GM23248 (cell line): ENCODE measurements around the gene CCDC78. TPM values are rescaled to one million over a fixed set of nuclear protein-coding genes. Genes with fewer than 3 reads are reported as not detected.

Experiments
- DNase-seq: peaks from one replicate; pipeline ENCODE4 v3.0.0-alpha.2; 2015
- H2AFZ ChIP-seq: fragments of 200-600 bp; sonication (generic); 2 replicates; pipeline ENCODE4 v1.6.1; 2016; ENCODE audit warnings: antibody characterized with exemption
- H3F3A ChIP-seq: fragments of 200-600 bp; sonication (generic); 2 replicates; pipeline ENCODE4 v1.6.1; 2016; ENCODE audit warnings: mild to moderate bottlenecking, antibody characterized with exemption, mixed run types; ENCODE audit not compliant: insufficient read depth
- H3K27ac ChIP-seq: fragments of 200-600 bp; sonication (generic); 2 replicates; pipeline ENCODE4 v1.5.1; 2016; ENCODE audit warnings: mild to moderate bottlenecking
- H3K27me3 ChIP-seq: fragments of 200-600 bp; sonication (generic); replicated peaks from 2 replicates; pipeline ENCODE4 v1.6.1; 2016; ENCODE audit warnings: mild to moderate bottlenecking; ENCODE audit not compliant: insufficient read depth
- H3K36me3 ChIP-seq: fragments of 200-600 bp; sonication (generic); 2 replicates; pipeline ENCODE4 v1.6.1; 2016; ENCODE audit warnings: low read depth, mild to moderate bottlenecking
- H3K4me1 ChIP-seq: fragments of 200-600 bp; sonication (generic); 2 replicates; pipeline ENCODE4 v1.6.1; 2016; ENCODE audit warnings: mild to moderate bottlenecking; ENCODE audit not compliant: insufficient read depth
- H3K4me2 ChIP-seq: fragments of 200-600 bp; sonication (generic); one replicate; pipeline ENCODE4 v1.6.1; 2016; ENCODE audit warnings: mild to moderate bottlenecking; ENCODE audit not compliant: unreplicated experiment
- H3K4me3 ChIP-seq: fragments of 200-600 bp; sonication (generic); 2 replicates; pipeline ENCODE4 v1.5.1; 2016; ENCODE audit warnings: mild to moderate bottlenecking
- H3K79me2 ChIP-seq: fragments of 200-600 bp; sonication (generic); 2 replicates; pipeline ENCODE4 v1.6.1; 2016; ENCODE audit warnings: mild to moderate bottlenecking; ENCODE audit not compliant: insufficient read depth
- H3K9ac ChIP-seq: fragments of 200-600 bp; sonication (generic); 2 replicates; pipeline ENCODE4 v1.6.1; 2016; ENCODE audit warnings: mild to moderate bottlenecking
- H3K9me2 ChIP-seq: fragments of 200-600 bp; sonication (generic); 2 replicates; pipeline ENCODE4 v1.6.1; 2016; ENCODE audit warnings: mixed run types, mild to moderate bottlenecking, moderate library complexity; ENCODE audit not compliant: insufficient read depth
- H3K9me3 ChIP-seq: fragments of 200-600 bp; sonication (generic); one replicate; pipeline ENCODE4 v1.6.1; 2017; ENCODE audit warnings: low read depth
- H4K20me1 ChIP-seq: fragments of 200-600 bp; sonication (generic); 2 replicates; pipeline ENCODE4 v1.6.0; 2016; ENCODE audit not compliant: insufficient read depth
- EZH2 ChIP-seq: fragments of 200-600 bp; sonication (generic); IDR thresholded peaks from 2 replicates; pipeline ENCODE4 v1.6.1; 2018; ENCODE audit warnings: antibody characterized with exemption, mild to moderate bottlenecking; ENCODE audit not compliant: insufficient read depth, poor library complexity, severe bottlenecking
- EZH2phosphoT487 ChIP-seq: fragments of 200-600 bp; sonication (generic); IDR thresholded peaks from 2 replicates; pipeline ENCODE4 v1.6.1; 2018; ENCODE audit warnings: antibody characterized with exemption, moderate library complexity, mild to moderate bottlenecking, low read depth; ENCODE audit not compliant: insufficient read depth
- WGBS, 2 experiments: methylation state at CpG; one replicate each; pipeline ENCODE4 v1.1.6; 2015 to 2017; ENCODE audit warnings: low lambda C conversion rate in 2 of 2, low coverage in 1 of 2; ENCODE audit errors: missing lambda C conversion rate in 2 of 2; 5-methylcytosine and 5-hydroxymethylcytosine counted together
- in situ Hi-C: fragments of 300-500 bp; cut with MboI; formaldehyde crosslinking; loops from 2 replicates; pipeline ENCODE4 v1.15.0; 2020
- polyA plus RNA-seq: library from polyadenylated mRNA; unstranded; fragments of >200 nt; fragmentation: Nextera tagmentation; extraction: Ambion mirVana; gene quantifications from 2 replicates; pipeline ENCODE4 v1.2.1, GENCODE V29; 2016
- total RNA-seq: library from RNA; depleted of rRNA; stranded (reverse); fragments of >200 nt; shearing (Covaris generic); gene quantifications from 2 replicates; pipeline ENCODE4 v1.2.3, GENCODE V29; 2014

The CCDC78 gene
- total and polyA plus RNA-seq, 2 experiments from 2014 or later, result 0.78 to 9.5 TPM

- Histone ChIP-seq H3K27ac (no peak overlapping the region), H3K9me2 (no peaks in the 10 kb centered on the region), H3K9me3 (no peaks in the 10 kb centered on the region), H2AFZ (no peak overlapping the region), H3K27me3 (peaks cover 17% of the 10 kb centered on the region; the same call in 1 of the 2 replicates), H3F3A (peaks cover 10% of the 10 kb centered on the region), H3K4me3 (no peak overlapping the region), H3K36me3 (no peaks in the 10 kb centered on the region), H3K9ac (no peak overlapping the region), H3K4me1 (peaks cover 11% of the 10 kb centered on the region; the same call in 1 of the 2 replicates), H4K20me1 (no peaks in the 10 kb centered on the region), H3K4me2 (no peak overlapping the region), H3K79me2 (no peaks in the 10 kb centered on the region)
- TF ChIP-seq EZH2 (no peak), EZH2phosphoT487 (no peak)
- peak; percentile 80 for DNase-seq
- WGBS, 2 experiments, result 7 to 8% methylated on average over 20 to 25 of the region's 25 CpGs
- in situ Hi-C loops, result no loop called here
These were observed 14.5 kb downstream of the CCDC78 start for GRCh38 chr16:711548-712320.

GRCh38 chr16:711084-711483 lies 15.2 kb downstream of the CCDC78 start:
- peaks cover 11% of the 10 kb centered on the region; the same call in 1 of the 2 replicates for H3K4me1 ChIP-seq
- WGBS, 2 experiments, result 56 to 60% methylated on average over 11 to 12 of the region's 12 CpGs
- no peak overlapping the region for H2AFZ ChIP-seq
- no peaks in the 10 kb centered on the region for H4K20me1 ChIP-seq
- no peaks in the 10 kb centered on the region for H3K79me2 ChIP-seq
- H3K9me2 ChIP-seq, result no peaks in the 10 kb centered on the region
- H3K4me3 ChIP-seq, result no peak overlapping the region
- in situ Hi-C loops, result no loop called here
- no peak overlapping the region for H3K27ac ChIP-seq
- no peak overlapping the region for H3K4me2 ChIP-seq
- H3K9ac ChIP-seq, result no peak overlapping the region
- H3K36me3 ChIP-seq, result no peaks in the 10 kb centered on the region
- peaks cover 10% of the 10 kb centered on the region for H3F3A ChIP-seq
- peaks cover 17% of the 10 kb centered on the region; the same call in 1 of the 2 replicates for H3K27me3 ChIP-seq
- H3K9me3 ChIP-seq, result no peaks in the 10 kb centered on the region
- TF ChIP-seq EZH2phosphoT487, result no peak
- no peak for TF ChIP-seq EZH2
- no peak for DNase-seq

- WGBS, 2 experiments, result 67 to 68% methylated on average over 21 of the region's 21 CpGs
- no peak overlapping the region for H3K4me3 ChIP-seq
- no peaks in the 10 kb centered on the region for H3K36me3 ChIP-seq
- in situ Hi-C loops, result no loop called here
- H3K27ac ChIP-seq, result no peak overlapping the region
- H3K9me3 ChIP-seq, result no peaks in the 10 kb centered on the region
- H3K9ac ChIP-seq, result no peak overlapping the region
- DNase-seq, result no peak
- no peak overlapping the region for H3K4me2 ChIP-seq
- no peaks in the 10 kb centered on the region for H3K79me2 ChIP-seq
- H3F3A ChIP-seq, result peaks cover 10% of the 10 kb centered on the region
- no peaks in the 10 kb centered on the region for H4K20me1 ChIP-seq
- H3K27me3 ChIP-seq, result peaks cover 17% of the 10 kb centered on the region; the same call in 1 of the 2 replicates
- H3K4me1 ChIP-seq, result peaks cover 11% of the 10 kb centered on the region; the same call in 1 of the 2 replicates
- TF ChIP-seq EZH2phosphoT487 (no peak), EZH2 (no peak)
- no peaks in the 10 kb centered on the region for H3K9me2 ChIP-seq
- H2AFZ ChIP-seq, result no peak overlapping the region
These were observed 15.7 kb downstream of the CCDC78 start for GRCh38 chr16:710500-711075.

GRCh38 chr16:709566-710499 lies 16.4 kb downstream of the CCDC78 start:
- peaks cover 11% of the 10 kb centered on the region; the same call in 1 of the 2 replicates for H3K4me1 ChIP-seq
- H3K4me2 ChIP-seq, result no peak overlapping the region
- no peaks in the 10 kb centered on the region for H4K20me1 ChIP-seq
- no peaks in the 10 kb centered on the region for H3K79me2 ChIP-seq
- TF ChIP-seq EZH2 (no peak), EZH2phosphoT487 (no peak)
- peaks cover 10% of the 10 kb centered on the region for H3F3A ChIP-seq
- no peaks in the 10 kb centered on the region for H3K9me2 ChIP-seq
- no peaks in the 10 kb centered on the region for H3K36me3 ChIP-seq
- H3K4me3 ChIP-seq, result no peak overlapping the region
- DNase-seq, result peak; percentile 87
- H3K27ac ChIP-seq, result no peak overlapping the region
- no peak overlapping the region for H2AFZ ChIP-seq
- peaks cover 19% of the 10 kb centered on the region; the same call in 1 of the 2 replicates for H3K27me3 ChIP-seq
- WGBS, 2 experiments, result 9 to 11% methylated on average over 30 of the region's 30 CpGs
- in situ Hi-C loops, result no loop called here
- peak overlapping the region; percentile 38; the same call in 1 of the 2 replicates for H3K9ac ChIP-seq
- no peaks in the 10 kb centered on the region for H3K9me3 ChIP-seq
